Stimulated activated memory B cell treated with anti-CD40 and anti-IgM and Interleukin-4, amounts not matched to agents 10 μg/mL and 1 μg/mL and 100 μg/mL, for 72 hours (primary cell): ENCODE results near the gene NPAS2.

Experiments
- ATAC-seq: fragments of 150-1000 bp; cut with Tn5 transposase; 2 replicates; pipeline ENCODE4 v1.10.0; 2021
- H3K27ac Mint-ChIP-seq: one replicate; pipeline ENCODE4 v1.8.0; 2022; ENCODE audit warnings: mild to moderate bottlenecking, mixed read lengths
- H3K27me3 Mint-ChIP-seq: one replicate; pipeline ENCODE4 v1.8.0; 2022; ENCODE audit warnings: mixed read lengths
- H3K36me3 Mint-ChIP-seq: one replicate; pipeline ENCODE4 v1.8.0; 2022; ENCODE audit warnings: mixed read lengths
- H3K4me1 Mint-ChIP-seq: one replicate; pipeline ENCODE4 v1.8.0; 2022; ENCODE audit warnings: mixed read lengths
- H3K4me3 Mint-ChIP-seq: one replicate; pipeline ENCODE4 v1.8.0; 2022; ENCODE audit warnings: mild to moderate bottlenecking, moderate library complexity, mixed read lengths
- H3K9me3 Mint-ChIP-seq: one replicate; pipeline ENCODE4 v1.8.0; 2022; ENCODE audit warnings: mixed read lengths

Gene NPAS2

GRCh38 chr2:100936070-100936741 is 116.3 kb downstream of the NPAS2 start:
- Mint-ChIP-seq H3K27ac (no peak overlapping the region), H3K27me3 (peaks cover 15% of the 10 kb centered on the region), H3K9me3 (no peaks in the 10 kb centered on the region), H3K36me3 (no peaks in the 10 kb centered on the region), H3K4me1 (peaks cover under 1% of the 10 kb centered on the region), H3K4me3 (no peak overlapping the region)
- no peak for ATAC-seq

DNA sequence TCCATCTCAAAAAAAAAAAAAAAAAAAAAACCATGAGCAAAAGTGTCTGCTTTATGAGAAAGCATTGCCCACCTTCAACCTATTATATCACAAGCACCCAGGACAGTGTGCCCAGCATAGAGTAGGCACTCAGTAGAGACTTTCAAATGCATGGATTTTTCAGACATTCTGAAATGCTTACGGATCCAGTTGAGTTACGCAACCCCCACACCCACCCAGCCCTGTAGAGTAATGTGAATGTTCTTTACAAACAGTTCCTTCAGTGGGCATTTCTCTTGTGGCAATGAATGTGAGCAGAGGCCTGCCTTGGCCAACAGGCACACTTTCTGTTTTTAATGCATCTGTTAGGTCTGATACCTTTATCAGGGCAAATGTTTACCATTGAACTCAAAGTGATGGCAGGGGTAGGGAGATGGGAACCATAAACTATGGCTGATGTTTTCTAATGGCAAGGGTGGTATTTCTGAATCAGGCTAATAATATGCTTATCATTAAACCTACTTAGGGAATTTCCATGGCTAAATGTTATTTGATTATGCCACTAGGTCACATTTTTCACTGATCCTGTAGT is 117.1 kb downstream of the NPAS2 start:
- peaks cover 15% of the 10 kb centered on the region for H3K27me3 Mint-ChIP-seq
- no peak overlapping the region for H3K27ac Mint-ChIP-seq

GRCh38 chr2:100938031-100939026 is 118.4 kb downstream of the NPAS2 start:
- Mint-ChIP-seq H3K27me3 (peaks cover 15% of the 10 kb centered on the region), H3K4me1 (peaks cover 6% of the 10 kb centered on the region), H3K27ac (no peak overlapping the region), H3K36me3 (no peaks in the 10 kb centered on the region), H3K9me3 (no peaks in the 10 kb centered on the region), H3K4me3 (no peak overlapping the region)
- no peak for ATAC-seq

More for the DNA sequence above, 117.1 kb downstream of the NPAS2 start:
- Mint-ChIP-seq H3K36me3 (no peaks in the 10 kb centered on the region), H3K4me1 (peaks cover 6% of the 10 kb centered on the region), H3K9me3 (no peaks in the 10 kb centered on the region), H3K4me3 (no peak overlapping the region)
- no peak for ATAC-seq

DNA sequence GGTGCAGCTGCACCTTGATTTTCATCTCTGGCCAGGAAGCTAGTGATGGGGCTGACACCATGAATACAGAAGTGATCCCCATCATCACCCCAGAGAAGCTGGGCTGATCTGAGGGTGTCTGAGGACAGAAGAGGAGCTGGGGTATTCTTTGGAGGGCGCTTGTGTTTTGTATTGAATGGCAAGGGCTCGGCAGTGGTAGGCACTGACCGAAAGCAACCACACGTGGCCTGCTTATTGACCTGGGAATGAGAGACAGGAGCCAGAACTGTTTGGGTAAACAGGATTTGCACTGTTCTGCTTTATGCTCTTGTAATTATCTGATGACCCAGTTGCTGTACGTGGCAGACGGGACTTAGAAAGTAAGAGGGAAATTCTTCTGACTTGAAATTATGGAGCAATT is 119.5 kb downstream of the NPAS2 start:
- Mint-ChIP-seq H3K9me3 (no peaks in the 10 kb centered on the region), H3K4me1 (peaks cover 6% of the 10 kb centered on the region), H3K27me3 (peaks cover 15% of the 10 kb centered on the region), H3K4me3 (no peak overlapping the region), H3K27ac (no peak overlapping the region), H3K36me3 (no peaks in the 10 kb centered on the region)
- ATAC-seq: no peak

- peaks cover 6% of the 10 kb centered on the region for H3K4me1 Mint-ChIP-seq
- no peak overlapping the region for H3K27ac Mint-ChIP-seq
- no peaks in the 10 kb centered on the region for H3K9me3 Mint-ChIP-seq
- H3K27me3 Mint-ChIP-seq: peaks cover 17% of the 10 kb centered on the region
- H3K4me3 Mint-ChIP-seq: no peak overlapping the region
- ATAC-seq: no peak
- H3K36me3 Mint-ChIP-seq: no peaks in the 10 kb centered on the region
Measured at GRCh38 chr2:100940240-100940639, 120.3 kb downstream of the NPAS2 start.

DNA sequence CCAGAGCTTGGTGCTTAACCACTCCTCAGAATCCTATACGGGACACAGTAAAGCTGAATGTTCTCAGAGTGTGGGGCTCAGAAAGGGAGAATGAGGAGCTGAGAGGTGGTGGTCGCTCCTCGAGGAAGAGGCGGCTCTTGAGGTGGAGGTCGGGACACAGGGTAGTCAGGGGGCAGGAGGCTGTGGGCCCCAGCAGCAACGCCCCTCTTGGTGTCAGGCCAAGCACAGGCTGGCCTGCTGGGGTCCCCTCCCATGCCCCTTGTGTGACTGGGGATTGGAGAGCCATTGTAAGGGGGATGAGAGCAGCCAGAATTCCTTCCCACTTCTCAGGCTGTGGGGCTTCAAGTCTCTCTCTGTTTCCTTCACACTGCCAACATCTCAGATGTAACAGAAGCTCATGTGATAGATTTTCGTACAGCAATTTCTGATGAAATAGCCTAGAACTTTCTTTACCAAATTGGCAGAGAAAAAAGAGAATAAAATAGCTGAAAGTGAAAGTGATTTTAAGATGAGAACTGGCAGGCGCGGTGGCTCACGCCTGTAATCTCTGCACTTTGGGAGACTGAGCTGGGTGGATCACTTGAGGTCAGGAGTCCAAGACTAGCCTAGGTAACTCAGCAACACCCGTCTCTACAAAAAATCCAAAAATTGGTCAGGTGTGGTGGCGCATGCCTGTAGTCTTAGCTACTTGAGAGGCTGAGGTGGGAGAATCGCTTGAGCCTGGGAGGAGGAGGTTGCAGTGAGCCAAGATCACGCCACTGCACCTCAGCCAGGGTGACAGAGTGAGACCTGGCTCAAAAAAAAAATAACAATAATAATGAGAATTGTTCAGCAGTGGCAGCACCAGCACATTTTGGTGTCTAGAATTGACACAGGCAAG is 121.1 kb downstream of the NPAS2 start:
- Mint-ChIP-seq H3K4me3 (no peak overlapping the region), H3K9me3 (no peaks in the 10 kb centered on the region), H3K27me3 (peaks cover 19% of the 10 kb centered on the region), H3K27ac (no peak overlapping the region), H3K36me3 (no peaks in the 10 kb centered on the region), H3K4me1 (peaks cover 6% of the 10 kb centered on the region)
- ATAC-seq: no peak

DNA sequence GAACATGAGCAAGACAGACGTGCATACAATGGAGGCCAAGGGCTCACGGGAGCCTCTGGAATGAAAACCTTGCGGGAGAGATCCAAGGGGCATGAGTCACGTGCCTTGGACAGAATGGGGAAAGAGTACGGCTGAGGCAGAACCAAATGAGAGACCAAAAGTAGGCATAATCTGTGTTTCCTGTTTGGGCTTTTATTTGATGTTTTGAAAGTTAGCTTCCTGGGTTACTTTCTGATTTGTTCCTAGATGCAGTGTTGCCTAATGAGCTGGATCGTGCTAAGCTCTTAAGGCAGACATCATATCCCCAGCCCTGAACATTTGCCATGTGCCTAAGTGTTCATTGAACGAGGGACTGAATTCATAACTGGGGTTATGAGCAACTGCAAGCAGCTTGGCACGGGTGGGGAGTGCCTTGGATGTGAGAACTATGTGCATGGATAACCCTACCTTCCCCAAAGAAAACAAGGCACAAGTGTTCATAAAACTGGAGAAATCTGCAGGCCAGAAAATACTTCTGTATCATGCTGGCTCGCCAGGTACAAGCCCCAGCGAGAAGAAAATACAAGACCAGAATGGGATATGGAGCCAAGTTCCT is 121.8 kb downstream of the NPAS2 start:
- no peak overlapping the region for H3K4me3 Mint-ChIP-seq
- H3K9me3 Mint-ChIP-seq: no peaks in the 10 kb centered on the region
- H3K27ac Mint-ChIP-seq: no peak overlapping the region
- peaks cover 25% of the 10 kb centered on the region for H3K27me3 Mint-ChIP-seq
- H3K4me1 Mint-ChIP-seq: peaks cover 6% of the 10 kb centered on the region
- H3K36me3 Mint-ChIP-seq: no peaks in the 10 kb centered on the region
- ATAC-seq: no peak

DNA sequence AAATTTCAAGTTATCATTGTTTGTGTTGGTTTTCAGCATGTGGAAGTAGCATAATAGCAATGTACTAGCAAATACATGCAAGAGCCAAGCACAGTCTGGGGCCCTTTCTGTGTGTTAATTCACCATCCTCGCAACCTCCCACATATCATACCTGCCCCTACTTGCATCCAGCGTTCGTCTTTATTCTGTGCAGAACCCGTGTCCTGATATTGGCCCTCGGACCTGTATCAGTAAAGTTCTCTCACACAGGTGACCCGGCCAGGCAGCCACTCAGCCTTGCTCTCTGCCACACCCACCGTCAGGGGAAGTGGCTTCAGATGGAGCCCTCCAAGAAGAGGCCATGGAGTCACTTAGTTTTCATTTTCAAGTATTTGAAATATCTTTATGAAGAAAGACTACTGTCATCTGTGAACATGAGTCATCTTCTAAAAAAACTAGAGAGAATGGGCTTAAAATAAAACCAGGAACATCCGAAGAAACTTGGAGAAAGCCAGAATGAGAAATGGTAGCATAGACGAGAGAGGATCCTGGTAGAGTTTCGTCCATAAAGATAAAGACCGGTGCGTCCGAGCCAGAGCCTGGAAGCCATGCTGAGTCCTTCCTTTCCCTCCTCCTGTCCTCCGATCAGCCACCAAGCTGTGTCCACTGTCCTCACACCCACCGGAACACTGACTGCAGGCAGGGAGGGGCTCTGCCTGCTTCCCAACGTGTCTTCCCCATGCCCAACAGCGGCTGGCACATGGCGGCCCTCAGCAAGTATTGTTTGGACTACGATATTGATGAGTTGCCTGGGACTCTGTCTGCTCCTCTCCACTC is 124.9 kb downstream of the NPAS2 start:
- Mint-ChIP-seq H3K36me3 (no peaks in the 10 kb centered on the region), H3K27ac (no peak overlapping the region), H3K4me1 (peaks cover 7% of the 10 kb centered on the region), H3K4me3 (no peak overlapping the region), H3K27me3 (peaks cover 22% of the 10 kb centered on the region), H3K9me3 (no peaks in the 10 kb centered on the region)
- ATAC-seq: no peak

GRCh38 chr2:100945433-100945740 is 125.4 kb downstream of the NPAS2 start:
- H3K4me1 Mint-ChIP-seq: peaks cover 12% of the 10 kb centered on the region
- H3K9me3 Mint-ChIP-seq: no peaks in the 10 kb centered on the region
- peaks cover 22% of the 10 kb centered on the region for H3K27me3 Mint-ChIP-seq
- no peaks in the 10 kb centered on the region for H3K36me3 Mint-ChIP-seq
- no peak overlapping the region for H3K4me3 Mint-ChIP-seq
- H3K27ac Mint-ChIP-seq: no peak overlapping the region
- no peak for ATAC-seq

DNA sequence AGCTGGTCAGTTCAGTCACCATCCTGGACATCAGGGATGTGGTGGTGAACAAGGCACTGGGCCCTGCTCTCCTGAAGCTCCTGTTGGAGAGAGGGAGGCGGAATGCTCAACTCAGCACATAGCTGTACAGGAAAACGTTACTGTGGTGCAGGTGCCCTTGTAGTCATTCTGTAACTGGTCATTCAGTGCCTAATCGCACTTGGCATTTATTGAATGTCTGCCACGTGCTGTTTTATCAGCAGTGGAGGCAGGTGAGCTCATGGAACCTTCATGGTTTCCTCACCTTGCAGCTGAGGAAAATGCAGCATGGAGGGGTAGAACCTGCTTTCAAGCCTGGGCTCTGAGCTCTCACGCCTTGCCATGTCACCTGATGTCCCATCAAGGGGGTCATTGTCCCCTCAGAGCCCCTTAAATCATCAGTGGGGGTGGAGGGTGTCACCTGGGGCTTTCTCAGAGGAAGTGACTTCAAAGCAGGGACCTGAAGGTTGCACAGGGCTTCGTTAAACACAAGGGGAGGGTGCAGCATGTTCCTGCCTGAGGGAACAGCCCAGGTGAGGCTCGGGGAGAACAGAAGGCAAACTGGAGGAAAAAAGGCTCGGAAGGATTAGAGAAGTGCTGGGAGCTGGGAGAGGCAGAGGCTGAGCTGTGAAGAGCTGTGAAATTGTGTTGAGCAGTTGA is 126.1 kb downstream of the NPAS2 start:
- no peak overlapping the region for H3K4me3 Mint-ChIP-seq
- H3K27me3 Mint-ChIP-seq: peaks cover 22% of the 10 kb centered on the region
- H3K4me1 Mint-ChIP-seq: peaks cover 17% of the 10 kb centered on the region
- no peaks in the 10 kb centered on the region for H3K36me3 Mint-ChIP-seq
- no peak for ATAC-seq
- H3K9me3 Mint-ChIP-seq: no peaks in the 10 kb centered on the region
- H3K27ac Mint-ChIP-seq: no peak overlapping the region

DNA sequence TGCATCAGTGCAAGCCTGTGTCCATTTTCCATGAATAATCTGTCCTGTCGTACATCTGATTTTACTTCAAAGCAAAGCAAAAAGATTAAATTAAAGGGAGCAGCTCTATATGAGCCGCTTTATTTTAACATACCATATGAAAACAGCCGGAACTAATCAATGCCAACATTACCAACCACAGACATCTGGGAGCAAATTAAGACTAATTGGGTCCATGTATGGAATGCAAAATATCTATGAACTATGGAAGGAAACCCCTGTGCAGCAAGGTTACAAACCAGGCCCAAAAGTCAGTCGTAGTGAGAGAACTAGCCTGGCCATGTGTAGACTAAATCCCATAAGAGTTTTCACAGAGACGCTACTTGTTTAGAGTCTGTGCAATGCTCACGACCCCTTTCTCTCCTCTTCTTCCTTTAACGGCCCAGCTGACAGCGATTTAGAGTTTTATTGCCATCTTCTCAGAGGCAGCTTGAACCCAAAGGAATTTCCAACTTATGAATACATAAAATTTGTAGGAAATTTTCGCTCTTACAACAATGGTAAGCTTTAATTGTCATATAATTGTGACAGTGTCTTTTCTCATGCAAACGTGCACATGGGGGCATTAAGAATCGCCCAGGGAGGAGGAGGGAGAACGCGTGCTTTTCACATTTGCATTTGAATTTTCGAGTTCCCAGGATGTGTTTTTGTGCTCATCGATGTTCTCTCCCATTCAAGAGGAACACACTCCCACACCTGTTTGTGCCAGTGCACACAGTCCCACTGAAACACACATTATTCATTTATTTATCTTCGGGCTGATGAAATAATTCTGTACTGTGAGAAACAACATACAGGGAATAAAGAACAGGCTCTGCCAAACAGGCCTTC is 129.2 kb downstream of the NPAS2 start:
- H3K4me3 Mint-ChIP-seq: no peak overlapping the region
- peaks cover 11% of the 10 kb centered on the region for H3K4me1 Mint-ChIP-seq
- H3K27me3 Mint-ChIP-seq: peaks cover 22% of the 10 kb centered on the region
- H3K9me3 Mint-ChIP-seq: no peaks in the 10 kb centered on the region
- no peak for ATAC-seq
- H3K36me3 Mint-ChIP-seq: no peaks in the 10 kb centered on the region
- H3K27ac Mint-ChIP-seq: no peak overlapping the region

- Mint-ChIP-seq H3K4me1 (peaks cover 11% of the 10 kb centered on the region), H3K4me3 (no peak overlapping the region), H3K27ac (no peak overlapping the region)
Measured at GRCh38 chr2:100952512-100952911, 132.6 kb downstream of the NPAS2 start.

More at GRCh38 chr2:100952512-100952911, 132.6 kb downstream of the NPAS2 start:
- Mint-ChIP-seq H3K9me3 (no peaks in the 10 kb centered on the region), H3K27me3 (peaks cover 20% of the 10 kb centered on the region), H3K36me3 (no peaks in the 10 kb centered on the region)
- ATAC-seq: no peak
